Psoas muscle (tissue), 8 donors: ENCODE data around the gene KCNJ10. TPM values are rescaled to one million over a fixed set of nuclear protein-coding genes. Genes with fewer than 3 reads are reported as not detected.

ENCODE experiments used
- ATAC-seq, 4 donors: fragments of 200-7000 bp; cut with Tn5 transposase; one replicate each; pipeline ENCODE4 v1.9.1; 2020; ENCODE audit warnings: moderate library complexity in 3 of 4, mild to moderate bottlenecking in 2 of 4
- DNase-seq, 2 donors: peaks; one replicate each; pipeline ENCODE4 v3.0.0-alpha.2; 2020
- H3K27ac ChIP-seq: fragments of 200-600 bp; one replicate; pipeline ENCODE4 v1.8.0; 2022
- H3K27me3 ChIP-seq, 3 donors: fragments of 200-600 bp in 1 of 3; one replicate each; pipeline versions ENCODE4 v1.6.1 to v1.8.0; 2013 to 2022; ENCODE audit warnings: low read length in 2 of 3, mild to moderate bottlenecking in 2 of 3, moderate library complexity in 1 of 3; ENCODE audit not compliant: insufficient read depth in 3 of 3
- H3K36me3 ChIP-seq, 2 donors: fragments of 200-600 bp in 1 of 2; one replicate each; pipeline versions ENCODE4 v1.6.1 to v1.8.0; 2013 to 2022; ENCODE audit warnings: low read depth in 1 of 2, mild to moderate bottlenecking in 1 of 2, moderate library complexity in 1 of 2; ENCODE audit not compliant: insufficient read depth in 1 of 2
- H3K4me1 ChIP-seq: fragments of 200-600 bp; one replicate; pipeline ENCODE4 v1.8.0; 2022
- H3K4me3 ChIP-seq: fragments of 200-600 bp; one replicate; pipeline ENCODE4 v1.8.0; 2022; ENCODE audit warnings: mild to moderate bottlenecking
- H3K9me3 ChIP-seq: fragments of 200-600 bp; one replicate; pipeline ENCODE4 v1.8.0; 2022
- CTCF ChIP-seq: fragments of 200-600 bp; IDR thresholded peaks from one replicate; pipeline ENCODE4 v1.8.0; 2022; ENCODE audit warnings: antibody characterized with exemption
- WGBS, 3 donors: extraction: QIAGEN DNeasy Blood & Tissue Kit; methylation state at CpG; one replicate each; pipeline versions ENCODE4 v1.1.6 to v1.1.7; 2013; 5-methylcytosine and 5-hydroxymethylcytosine counted together
- intact Hi-C, 2 donors: fragments of 100-400 bp; cut with DNase I; formaldehyde crosslinking; loops; one replicate each; pipeline versions ENCODE4 v1.11.0 to v1.14.2; 2022
- long read RNA-seq, 2 donors: library from polyadenylated mRNA; unstranded; transcript quantifications; one replicate each; pipeline ENCODE4 v2.0.0, GENCODE V29; 2021
- polyA plus RNA-seq, 3 donors: library from polyadenylated mRNA; stranded (reverse); fragments of 200-250 nt; gene quantifications; one replicate each; pipeline ENCODE4 v1.2.3, GENCODE V29; 2013
- total RNA-seq, 4 donors: library from RNA; stranded (reverse); fragmentation: NEBNext Ultra II Directional in 2 of 4; extraction: Animal tissue kit (Norgen Biotek cat#: 25700) in 2 of 4; gene quantifications; one replicate each; pipeline versions ENCODE4 v1.2.1 to v1.2.4, GENCODE V29; 2021 to 2023
- donor health status: healthy with polysubstance abuse.
- donor health status: DM: no; HTN: no; CAD: no; lungs with moderate emphysema.
- donor health status: Bipolar disorder and iron deficiency.
- donor health status: healthy.
- donor health status: DM: yes; HTN: yes; CAD: no.
- donor health status: DM: no; HTN: no; CAD: no.
- donor health status: DM: no; HTN: no; CAD: no.
- donor health status: DM: yes; HTN: yes; CAD: no.

Gene KCNJ10
- total RNA-seq (under 1 TPM in 2 of 4 donors, not detected in 2; 0.08 to 0.09 TPM), polyA plus RNA-seq (under 1 TPM in 2 of 3 donors, not detected in 1; 0.01 to 0.03 TPM)
- long read RNA-seq, donor 1, result 0 reads
- long read RNA-seq, donor 2, partial matches to known transcripts, result 0 of 1 reads
- long read RNA-seq, donor 2, other reads (novel, unspliced or antisense), result 1 of 1 reads

- Histone ChIP-seq H3K27ac (no peak within 1 kb of the TSS), H3K9me3 (no peaks in the 10 kb centered on the region), H3K36me3 (no peaks in the 10 kb centered on the region), H3K27me3 (no peaks in the 10 kb centered on the region), H3K4me3 (peak within 1 kb of the TSS; percentile 74), H3K4me1 (peaks cover 6% of the 10 kb centered on the region)
- no peak for TF ChIP-seq CTCF
- intact Hi-C loops, result no loop called here
- no peak for DNase-seq
- WGBS, 3 donors, result 13 to 21% (median 17%) methylated on average over 23 to 32 of the region's 32 CpGs
- peak; percentile 7 to 63 (median 58) for ATAC-seq
Observed at GRCh38 chr1:160069460-160070231, at the start of gene KCNJ10. Gene KCNJ10 (minus strand): TSS chr1:160070160. CDS start chr1:160042532, 27,628 bp downstream.

- DNase-seq (no peak), ATAC-seq (no peak)
- intact Hi-C loops, result loop anchor here in 1 of 2 donors (5.0 kb wide), 1 partner anchor 73 kb away; the partner anchor contains the start of gene CASQ1
- Histone ChIP-seq H3K27me3 (no peaks in the 10 kb centered on the region), H3K4me1 (peaks cover 65% of the 10 kb centered on the region), H3K36me3 (peaks cover 0 to 46% of the 10 kb centered on the region in 2 donors), H3K27ac (peak overlapping the region; percentile 98), H3K4me3 (peak overlapping the region; percentile 82), H3K9me3 (no peaks in the 10 kb centered on the region)
- no peak for TF ChIP-seq CTCF
- WGBS, 3 donors, result 55 to 82% (median 63%) methylated on average over 3 of the region's 3 CpGs
Observed at GRCh38 chr1:160118928-160119327, 49.0 kb upstream of the KCNJ10 start.

- H3K4me1 ChIP-seq, result peaks cover 68% of the 10 kb centered on the region
- WGBS, 3 donors, result 11 to 20% (median 20%) methylated on average over 8 of the region's 8 CpGs
- intact Hi-C loops, result loop anchor here in 1 of 2 donors (5.0 kb wide), 1 partner anchor 75 kb away; the partner anchor contains the start of gene CASQ1
- no peaks in the 10 kb centered on the region for H3K27me3 ChIP-seq
- no peaks in the 10 kb centered on the region for H3K9me3 ChIP-seq
- DNase-seq (peak in 1 of 2 donors; percentile 86), ATAC-seq (peak; percentile 28 to 59 (median 50))
- TF ChIP-seq CTCF, result no peak
- peaks cover 0 to 35% of the 10 kb centered on the region in 2 donors for H3K36me3 ChIP-seq
- peak overlapping the region; percentile 98 for H3K27ac ChIP-seq
- H3K4me3 ChIP-seq, result peak overlapping the region; percentile 82
Observed at GRCh38 chr1:160117709-160118183, 47.8 kb upstream of the KCNJ10 start.

GRCh38 chr1:160117300-160117699, 47.3 kb upstream of the KCNJ10 start:
- peaks cover 66% of the 10 kb centered on the region for H3K4me1 ChIP-seq
- intact Hi-C loops, result loop anchor here in 1 of 2 donors (5.0 kb wide), 1 partner anchor 75 kb away; the partner anchor contains the start of gene CASQ1
- no peak for TF ChIP-seq CTCF

More at GRCh38 chr1:160117300-160117699, 47.3 kb upstream of the KCNJ10 start:
- Histone ChIP-seq H3K9me3 (no peaks in the 10 kb centered on the region), H3K36me3 (peaks cover 0 to 30% of the 10 kb centered on the region in 2 donors), H3K27ac (peak overlapping the region; percentile 98), H3K27me3 (no peaks in the 10 kb centered on the region), H3K4me3 (peak overlapping the region; percentile 82)
- 0 to 12% (median 0%) methylated on average over 1 of the region's 1 CpG for WGBS, 3 donors
- ATAC-seq, result no peak
- no peak for DNase-seq
